ENCODE data around the gene DAPK2.

Gene DAPK2

DNA sequence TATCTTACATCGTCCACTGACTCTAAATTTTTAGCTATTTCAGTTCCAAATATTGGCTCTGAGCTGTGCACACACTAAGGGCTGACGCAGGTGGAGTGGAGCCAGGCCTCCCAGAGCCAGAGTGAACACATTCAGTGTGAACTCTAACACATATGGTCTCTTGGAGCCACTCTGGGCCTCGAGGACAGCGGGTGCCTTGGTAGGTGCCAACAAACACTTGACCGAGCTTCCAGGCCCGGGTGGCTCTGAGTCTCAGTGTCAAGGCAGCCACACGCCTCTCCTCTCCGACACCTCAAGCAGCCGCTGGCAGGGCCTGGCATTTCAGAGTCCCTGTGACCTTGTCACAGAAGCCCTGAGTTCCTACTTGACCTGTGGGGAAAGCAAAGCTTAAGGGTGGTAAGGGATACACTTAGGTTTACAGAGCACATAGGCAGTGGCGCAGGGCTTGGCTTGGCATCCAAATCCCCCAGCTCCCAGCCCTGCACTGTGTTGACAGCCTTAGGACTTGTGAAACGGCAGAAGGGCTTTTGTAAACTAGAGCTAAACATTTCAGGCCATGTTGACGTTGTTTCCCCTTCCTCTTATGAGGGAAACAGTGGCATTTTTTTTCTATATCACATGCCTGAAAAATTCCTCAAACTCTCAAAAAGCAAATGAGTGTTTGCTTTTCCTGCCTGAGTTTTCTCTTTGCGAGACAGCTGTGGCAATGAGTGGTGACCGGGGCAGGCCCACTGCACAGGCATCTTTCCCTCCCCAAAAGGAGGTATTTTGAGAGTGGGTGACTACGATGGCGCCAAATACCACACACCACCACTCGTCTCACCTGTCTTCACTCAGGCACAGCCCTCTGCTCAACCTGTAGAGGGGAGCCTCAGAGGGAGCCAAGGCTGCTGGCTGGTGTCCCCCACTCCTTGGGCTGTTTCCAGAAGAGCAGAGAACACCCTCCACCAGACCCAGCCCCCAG lies 60.8 kb downstream of the DAPK2 start:
- TF ChIP-seq, protein P1, sequence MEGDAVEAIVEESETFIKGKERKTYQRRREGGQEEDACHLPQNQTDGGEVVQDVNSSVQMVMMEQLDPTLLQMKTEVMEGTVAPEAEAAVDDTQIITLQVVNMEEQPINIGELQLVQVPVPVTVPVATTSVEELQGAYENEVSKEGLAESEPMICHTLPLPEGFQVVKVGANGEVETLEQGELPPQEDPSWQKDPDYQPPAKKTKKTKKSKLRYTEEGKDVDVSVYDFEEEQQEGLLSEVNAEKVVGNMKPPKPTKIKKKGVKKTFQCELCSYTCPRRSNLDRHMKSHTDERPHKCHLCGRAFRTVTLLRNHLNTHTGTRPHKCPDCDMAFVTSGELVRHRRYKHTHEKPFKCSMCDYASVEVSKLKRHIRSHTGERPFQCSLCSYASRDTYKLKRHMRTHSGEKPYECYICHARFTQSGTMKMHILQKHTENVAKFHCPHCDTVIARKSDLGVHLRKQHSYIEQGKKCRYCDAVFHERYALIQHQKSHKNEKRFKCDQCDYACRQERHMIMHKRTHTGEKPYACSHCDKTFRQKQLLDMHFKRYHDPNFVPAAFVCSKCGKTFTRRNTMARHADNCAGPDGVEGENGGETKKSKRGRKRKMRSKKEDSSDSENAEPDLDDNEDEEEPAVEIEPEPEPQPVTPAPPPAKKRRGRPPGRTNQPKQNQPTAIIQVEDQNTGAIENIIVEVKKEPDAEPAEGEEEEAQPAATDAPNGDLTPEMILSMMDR (IDR thresholded peaks at IDR 0.05; ENCODE audit: borderline replicate concordance, extremely low read depth, low read length, poor library complexity, severe bottlenecking), result no peak
- TF ChIP-seq EZH2 (IDR thresholded peaks at IDR 0.05; ENCODE audit: borderline replicate concordance, low read depth, low read length, severe bottlenecking), result no peak
- Histone ChIP-seq H3K27ac (ENCODE audit: low read length) (no peak overlapping the region), H3K4me3 (ENCODE audit: low read depth in 1 of 2, low read length in 2 of 2) (no peak overlapping the region), H3K27me3 (ENCODE audit: insufficient read depth, low read length, poor library complexity) (no peaks in the 10 kb centered on the region), H3K9me3 (ENCODE audit: insufficient read depth, low read length, severe bottlenecking) (no peaks in the 10 kb centered on the region), H4K20me1 (ENCODE audit: insufficient read depth, low read length) (no peaks in the 10 kb centered on the region), H3K4me1 (ENCODE audit: insufficient read depth, low read length) (no peaks in the 10 kb centered on the region), H3K36me3 (ENCODE audit: insufficient read depth, low read length) (no peaks in the 10 kb centered on the region), H3K4me2 (ENCODE audit: insufficient read depth, low read length) (no peak overlapping the region), H2AFZ (ENCODE audit: low read depth, low read length) (no peak overlapping the region), H3K9ac (ENCODE audit: low read depth, low read length) (no peak overlapping the region), H3K79me2 (ENCODE audit: insufficient read depth, low read length) (no peaks in the 10 kb centered on the region)
- ATAC-seq (ENCODE audit: insufficient read depth, low read depth) (no peak), DNase-seq (no peak)

DNA sequence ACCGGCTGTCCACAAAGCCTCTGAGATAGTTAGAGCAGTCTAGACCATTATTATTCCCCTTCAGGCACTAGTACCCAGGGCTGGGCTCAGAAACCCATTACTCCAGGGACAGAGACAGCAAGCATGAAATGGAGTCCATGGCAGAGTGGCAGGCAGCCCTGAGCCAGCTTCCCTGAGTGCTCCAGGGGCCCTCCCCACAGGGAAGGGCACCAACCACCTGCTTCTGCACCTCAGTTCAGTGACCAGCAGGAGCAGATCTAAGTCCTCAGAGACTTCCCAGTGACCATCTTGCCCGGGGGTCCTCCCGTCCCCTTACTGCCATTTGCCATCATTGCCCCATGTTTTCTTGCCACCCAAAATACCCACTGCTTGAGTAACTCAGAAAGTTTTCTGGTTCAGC lies 62.0 kb downstream of the DAPK2 start:
- Histone ChIP-seq H2AFZ (ENCODE audit: low read depth, low read length) (no peak overlapping the region), H3K36me3 (ENCODE audit: insufficient read depth, low read length) (no peaks in the 10 kb centered on the region), H3K4me1 (ENCODE audit: insufficient read depth, low read length) (no peaks in the 10 kb centered on the region), H3K27me3 (ENCODE audit: insufficient read depth, low read length, poor library complexity) (no peaks in the 10 kb centered on the region), H3K9me3 (ENCODE audit: insufficient read depth, low read length, severe bottlenecking) (no peaks in the 10 kb centered on the region), H3K9ac (ENCODE audit: low read depth, low read length) (no peak overlapping the region), H3K4me3 (ENCODE audit: low read depth in 1 of 2, low read length in 2 of 2) (no peak overlapping the region), H4K20me1 (ENCODE audit: insufficient read depth, low read length) (no peaks in the 10 kb centered on the region), H3K27ac (ENCODE audit: low read length) (no peak overlapping the region), H3K79me2 (ENCODE audit: insufficient read depth, low read length) (no peaks in the 10 kb centered on the region), H3K4me2 (ENCODE audit: insufficient read depth, low read length) (no peak overlapping the region)
- TF ChIP-seq, protein P1 (IDR thresholded peaks at IDR 0.05; ENCODE audit: borderline replicate concordance, extremely low read depth, low read length, poor library complexity, severe bottlenecking), result no peak
- TF ChIP-seq EZH2 (IDR thresholded peaks at IDR 0.05; ENCODE audit: borderline replicate concordance, low read depth, low read length, severe bottlenecking), result no peak
- no peak for DNase-seq
- no peak for ATAC-seq (ENCODE audit: insufficient read depth, low read depth)

DNA sequence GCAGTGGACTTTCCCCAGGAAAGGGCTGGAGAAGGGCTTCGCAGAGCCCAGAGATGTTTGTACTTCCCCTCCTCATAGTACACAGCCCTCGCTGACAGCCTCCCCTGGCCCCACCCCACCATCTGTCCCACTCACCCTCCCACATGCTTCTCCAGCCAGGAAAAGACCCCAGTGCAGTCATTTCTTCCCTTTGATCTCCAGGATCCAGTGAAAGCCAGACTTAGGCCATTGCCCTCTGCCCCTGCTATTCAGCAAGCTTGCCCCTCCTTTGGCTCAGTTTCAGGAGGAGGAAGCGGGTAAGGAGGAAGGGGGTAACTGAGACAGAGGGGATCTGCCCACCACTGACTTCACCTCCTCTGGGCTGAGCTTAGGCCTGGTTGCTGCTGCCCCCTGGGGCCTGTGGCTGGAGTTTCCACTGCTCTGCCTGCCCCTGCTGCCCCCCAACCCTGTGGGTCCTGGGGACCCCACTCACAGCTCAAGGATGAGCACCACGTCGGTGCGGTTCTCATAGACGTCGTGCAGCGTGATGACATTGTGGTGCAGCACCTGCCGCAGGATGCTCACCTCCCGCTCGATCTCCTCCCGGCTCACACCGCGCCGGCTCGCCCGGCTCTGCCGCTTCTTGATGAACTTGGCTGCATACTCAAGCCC lies 63.1 kb downstream of the DAPK2 start:
- Histone ChIP-seq H3K27me3 (ENCODE audit: insufficient read depth, low read length, poor library complexity) (no peaks in the 10 kb centered on the region), H3K4me1 (ENCODE audit: insufficient read depth, low read length) (no peaks in the 10 kb centered on the region), H4K20me1 (ENCODE audit: insufficient read depth, low read length) (no peaks in the 10 kb centered on the region), H3K79me2 (ENCODE audit: insufficient read depth, low read length) (no peaks in the 10 kb centered on the region), H3K9me3 (ENCODE audit: insufficient read depth, low read length, severe bottlenecking) (no peaks in the 10 kb centered on the region), H3K4me3 (ENCODE audit: low read depth in 1 of 2, low read length in 2 of 2) (no peak overlapping the region), H3K4me2 (ENCODE audit: insufficient read depth, low read length) (no peak overlapping the region), H3K9ac (ENCODE audit: low read depth, low read length) (no peak overlapping the region), H3K36me3 (ENCODE audit: insufficient read depth, low read length) (no peaks in the 10 kb centered on the region), H2AFZ (ENCODE audit: low read depth, low read length) (no peak overlapping the region), H3K27ac (ENCODE audit: low read length) (no peak overlapping the region)
- no peak for ATAC-seq (ENCODE audit: insufficient read depth, low read depth)
- no peak for DNase-seq
- TF ChIP-seq, protein P1 (IDR thresholded peaks at IDR 0.05; ENCODE audit: borderline replicate concordance, extremely low read depth, low read length, poor library complexity, severe bottlenecking), result no peak
- TF ChIP-seq EZH2 (IDR thresholded peaks at IDR 0.05; ENCODE audit: borderline replicate concordance, low read depth, low read length, severe bottlenecking), result no peak
